Lower lobe of right lung (tissue), 2 donors: ENCODE data around the gene STAT4. TPM values are rescaled to one million over a fixed set of nuclear protein-coding genes. Genes with fewer than 3 reads are reported as not detected.

Experiments
- ATAC-seq, 2 donors: fragments of 200-7000 bp; cut with Tn5 transposase; one replicate each; pipeline ENCODE4 v1.9.1; 2020 to 2022; ENCODE audit warnings: mild to moderate bottlenecking in 2 of 2, moderate library complexity in 2 of 2
- DNase-seq: peaks from one replicate; pipeline ENCODE4 v3.0.0-alpha.2; 2020
- H3K27ac ChIP-seq: fragments of 200-600 bp; one replicate; pipeline ENCODE4 v1.8.0; 2022
- H3K27me3 ChIP-seq: fragments of 200-600 bp; one replicate; pipeline ENCODE4 v1.8.0; 2022; ENCODE audit warnings: low read depth
- H3K36me3 ChIP-seq: fragments of 200-600 bp; one replicate; pipeline ENCODE4 v1.8.0; 2022; ENCODE audit warnings: mild to moderate bottlenecking
- H3K4me1 ChIP-seq: fragments of 200-600 bp; one replicate; pipeline ENCODE4 v1.8.0; 2022
- H3K4me3 ChIP-seq: fragments of 200-600 bp; one replicate; pipeline ENCODE4 v1.8.0; 2022; ENCODE audit warnings: mild to moderate bottlenecking
- H3K9me3 ChIP-seq: fragments of 200-600 bp; one replicate; pipeline ENCODE4 v1.8.0; 2022
- CTCF ChIP-seq: fragments of 200-600 bp; IDR thresholded peaks from one replicate; pipeline ENCODE4 v1.8.0; 2022; ENCODE audit warnings: antibody characterized with exemption, mild to moderate bottlenecking
- intact Hi-C: fragments of 100-400 bp; cut with DNase I; formaldehyde crosslinking; loops from one replicate; pipeline ENCODE4 v1.11.0; 2022
- total RNA-seq: library from RNA; stranded (reverse); fragmentation: NEBNext Ultra II Directional; extraction: Animal tissue kit (Norgen Biotek cat#: 25700); gene quantifications from one replicate; pipeline ENCODE4 v1.2.1, GENCODE V29; 2021
- donor health status: DM: no; HTN: yes; CAD: no; lungs with severe emphysema.

Gene STAT4
- total RNA-seq, 1 donor from 2014 or later, result 5.8 TPM

DNA sequence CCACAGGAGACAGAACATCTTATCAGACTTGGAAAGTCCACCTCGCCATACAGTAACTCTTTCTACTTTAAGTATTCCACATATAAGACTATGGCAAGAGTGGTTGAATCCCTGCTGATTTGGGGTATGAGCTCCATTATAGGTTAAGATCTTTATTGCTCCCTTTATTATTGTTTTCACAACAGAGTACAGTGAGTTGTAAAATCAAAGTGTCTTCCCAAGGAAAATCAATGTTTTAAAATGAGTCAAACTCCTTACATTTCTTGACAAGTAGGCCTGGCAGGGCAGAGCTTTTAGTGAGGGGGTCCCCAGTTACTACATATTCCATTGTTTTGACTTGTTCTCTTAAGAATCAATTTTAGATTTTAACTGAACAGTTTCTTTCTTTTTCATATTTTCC is 87.2 kb downstream of the STAT4 start:
- Histone ChIP-seq H3K4me1 (no peaks in the 10 kb centered on the region), H3K4me3 (no peak overlapping the region), H3K27me3 (no peaks in the 10 kb centered on the region), H3K9me3 (no peaks in the 10 kb centered on the region), H3K36me3 (no peaks in the 10 kb centered on the region), H3K27ac (no peak overlapping the region)
- DNase-seq, result no peak
- TF ChIP-seq CTCF, result no peak
- intact Hi-C loops, result no loop called here
- no peak for ATAC-seq

DNA sequence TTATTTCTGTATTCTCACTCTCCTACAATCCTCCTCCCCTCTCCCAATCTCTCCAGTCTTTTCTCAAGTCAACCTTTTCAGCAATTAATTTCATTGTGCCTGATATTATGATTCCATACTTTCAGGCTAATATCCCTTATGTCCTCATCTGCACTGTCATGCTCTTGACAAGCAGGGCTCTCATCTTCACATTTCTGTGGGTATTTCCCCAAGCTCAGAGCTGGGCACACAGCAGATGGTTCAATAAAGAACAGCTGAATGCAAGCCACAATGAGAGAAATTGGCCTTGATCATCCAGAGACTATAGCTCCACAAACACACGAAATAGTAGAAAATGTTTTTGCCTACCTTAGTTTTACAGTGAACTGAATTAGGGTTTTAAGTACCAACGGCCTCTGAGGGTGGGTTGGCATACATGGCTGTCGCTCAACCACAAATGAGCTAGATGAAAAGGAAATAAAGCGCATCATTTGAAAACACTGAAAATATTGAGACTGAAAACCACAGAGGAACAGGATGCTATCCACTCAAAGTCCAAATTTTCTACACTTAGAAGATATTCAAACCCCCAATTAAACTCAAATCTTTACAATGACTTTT is 89.3 kb downstream of the STAT4 start:
- DNase-seq (no peak), ATAC-seq (no peak)
- no peak for TF ChIP-seq CTCF
- intact Hi-C loops, result no loop called here
- H3K27ac ChIP-seq, result no peak overlapping the region
- H3K27me3 ChIP-seq, result no peaks in the 10 kb centered on the region
- H3K4me1 ChIP-seq, result no peaks in the 10 kb centered on the region
- H3K9me3 ChIP-seq, result no peaks in the 10 kb centered on the region
- no peaks in the 10 kb centered on the region for H3K36me3 ChIP-seq
- no peak overlapping the region for H3K4me3 ChIP-seq

- intact Hi-C loops, result no loop called here
- Histone ChIP-seq H3K4me1 (no peaks in the 10 kb centered on the region), H3K9me3 (no peaks in the 10 kb centered on the region), H3K27me3 (no peaks in the 10 kb centered on the region), H3K36me3 (no peaks in the 10 kb centered on the region), H3K27ac (no peak overlapping the region), H3K4me3 (no peak overlapping the region)
- DNase-seq (no peak), ATAC-seq (no peak)
- no peak for TF ChIP-seq CTCF
Measured at GRCh38 chr2:191059308-191059707, 91.5 kb downstream of the STAT4 start.

- no peaks in the 10 kb centered on the region for H3K27me3 ChIP-seq
- DNase-seq, result no peak
- H3K36me3 ChIP-seq, result no peaks in the 10 kb centered on the region
- H3K4me3 ChIP-seq, result no peak overlapping the region
- no peaks in the 10 kb centered on the region for H3K9me3 ChIP-seq
- no peak for TF ChIP-seq CTCF
- no peak overlapping the region for H3K27ac ChIP-seq
- intact Hi-C loops, result no loop called here
- peaks cover 15% of the 10 kb centered on the region for H3K4me1 ChIP-seq
- ATAC-seq, result no peak
Measured at GRCh38 chr2:191056228-191056627, 94.6 kb downstream of the STAT4 start.

DNA sequence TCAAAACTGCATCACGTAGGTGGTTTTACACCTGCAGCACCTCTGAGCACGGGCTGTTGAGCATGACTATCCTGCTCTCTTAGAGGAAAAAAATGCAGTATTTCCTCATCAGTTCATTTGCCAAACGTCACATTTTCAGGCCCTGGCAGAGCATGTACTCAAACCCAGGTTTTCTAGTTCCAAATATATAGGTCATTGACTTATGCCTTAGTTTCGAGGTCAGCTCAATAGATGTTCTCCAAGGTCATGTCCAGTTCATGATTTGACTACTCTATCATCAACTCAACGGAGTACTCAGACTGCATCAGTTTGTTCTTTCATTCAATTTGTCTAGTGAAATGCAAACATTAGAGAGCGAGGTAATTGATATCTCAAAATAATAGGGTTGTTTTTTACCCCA is 97.5 kb downstream of the STAT4 start:
- peaks cover 24% of the 10 kb centered on the region for H3K4me1 ChIP-seq
- H3K36me3 ChIP-seq, result no peaks in the 10 kb centered on the region
- no peak for TF ChIP-seq CTCF
- ATAC-seq (no peak), DNase-seq (no peak)
- H3K9me3 ChIP-seq, result no peaks in the 10 kb centered on the region
- no peak overlapping the region for H3K4me3 ChIP-seq
- no peak overlapping the region for H3K27ac ChIP-seq
- no peaks in the 10 kb centered on the region for H3K27me3 ChIP-seq
- intact Hi-C loops, result no loop called here
